ENCODE results near the gene NRP2.

DNA sequence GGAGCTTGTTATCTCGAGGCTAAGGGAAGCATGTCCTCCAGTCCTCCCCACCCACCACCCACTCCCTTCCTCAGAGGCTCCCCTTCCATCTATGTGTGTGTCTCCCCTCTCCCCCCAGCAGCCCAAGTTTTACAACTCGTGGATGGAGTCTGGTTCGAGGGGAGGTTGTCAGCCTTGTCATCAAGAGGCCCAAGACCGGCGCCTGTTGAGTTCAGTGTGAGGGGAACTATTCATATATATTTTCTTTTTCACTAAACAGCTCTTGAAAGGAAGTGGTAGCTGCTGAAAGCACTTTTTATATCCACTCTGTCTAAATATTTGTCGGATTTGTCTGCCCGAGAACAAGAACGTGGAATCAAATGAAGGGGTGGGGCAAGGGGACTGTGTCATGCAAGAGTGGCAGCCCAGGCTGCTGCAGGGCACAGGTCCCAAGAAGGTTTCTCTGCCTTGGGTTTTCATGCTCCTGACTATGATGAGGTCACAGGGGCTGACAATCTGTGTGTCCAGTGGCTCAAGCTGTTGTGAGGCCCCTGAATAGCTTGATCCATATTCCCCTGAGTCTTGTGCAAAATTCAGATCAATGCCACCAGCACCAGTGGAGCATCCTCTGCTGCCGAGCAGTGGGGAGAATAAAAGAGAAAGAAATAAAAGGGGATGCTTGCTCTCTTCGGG lies 35.0 kb downstream of the NRP2 start:
- TF ChIP-seq POLR2A (IDR thresholded peaks at IDR 0.05) (no peak), POLR2AphosphoS5 (IDR thresholded peaks at IDR 0.05) (no peak)
- TF ChIP-seq, protein P1, sequence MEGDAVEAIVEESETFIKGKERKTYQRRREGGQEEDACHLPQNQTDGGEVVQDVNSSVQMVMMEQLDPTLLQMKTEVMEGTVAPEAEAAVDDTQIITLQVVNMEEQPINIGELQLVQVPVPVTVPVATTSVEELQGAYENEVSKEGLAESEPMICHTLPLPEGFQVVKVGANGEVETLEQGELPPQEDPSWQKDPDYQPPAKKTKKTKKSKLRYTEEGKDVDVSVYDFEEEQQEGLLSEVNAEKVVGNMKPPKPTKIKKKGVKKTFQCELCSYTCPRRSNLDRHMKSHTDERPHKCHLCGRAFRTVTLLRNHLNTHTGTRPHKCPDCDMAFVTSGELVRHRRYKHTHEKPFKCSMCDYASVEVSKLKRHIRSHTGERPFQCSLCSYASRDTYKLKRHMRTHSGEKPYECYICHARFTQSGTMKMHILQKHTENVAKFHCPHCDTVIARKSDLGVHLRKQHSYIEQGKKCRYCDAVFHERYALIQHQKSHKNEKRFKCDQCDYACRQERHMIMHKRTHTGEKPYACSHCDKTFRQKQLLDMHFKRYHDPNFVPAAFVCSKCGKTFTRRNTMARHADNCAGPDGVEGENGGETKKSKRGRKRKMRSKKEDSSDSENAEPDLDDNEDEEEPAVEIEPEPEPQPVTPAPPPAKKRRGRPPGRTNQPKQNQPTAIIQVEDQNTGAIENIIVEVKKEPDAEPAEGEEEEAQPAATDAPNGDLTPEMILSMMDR (IDR thresholded peaks at IDR 0.05) = no peak

Measured in prostate gland (tissue), 2 donors.